ENCODE data around the gene LOXL4.

- TF ChIP-seq SUZ12 (IDR thresholded peaks at IDR 0.05; ENCODE audit: extremely low read depth, insufficient read depth, insufficient read length) (no peak), YY1 (IDR thresholded peaks at IDR 0.05; ENCODE audit: insufficient read depth, insufficient read length) (no peak), ZNF274 (IDR thresholded peaks at IDR 0.05; ENCODE audit: low read depth, low read length) (no peak)
Observed at GRCh38 chr10:98215373-98215772, 52.6 kb downstream of the LOXL4 start.
